Activated T-cell treated with anti-CD3 and anti-CD28 coated beads for 1 hour (primary cell): ENCODE data around the gene PLEKHA5.
"Not testable (repeated sequence)": the region's sequence is repeated elsewhere in the genome, so short reads cannot be mapped to it uniquely, and the experiment has no call there.

Source experiments
- DNase-seq: peaks from one replicate; pipeline ENCODE4 v3.0.0-alpha.2; 2020; ENCODE audit warnings: low read depth

PLEKHA5 gene

GRCh38 chr12:19167708-19168107 is 38.2 kb downstream of the PLEKHA5 start:
- DNase-seq, result no peak

GRCh38 chr12:19168644-19169043 is 39.1 kb downstream of the PLEKHA5 start:
- no peak for DNase-seq

GRCh38 chr12:19169222-19169621 is 39.7 kb downstream of the PLEKHA5 start:
- no peak for DNase-seq

GRCh38 chr12:19170286-19170685 is 40.8 kb downstream of the PLEKHA5 start:
- not testable (repeated sequence) for DNase-seq

GRCh38 chr12:19171731-19172130 is 42.2 kb downstream of the PLEKHA5 start:
- no peak for DNase-seq

- DNase-seq, result no peak
Measured at GRCh38 chr12:19177754-19178153, 48.2 kb downstream of the PLEKHA5 start.

GRCh38 chr12:19179986-19180385 is 50.5 kb downstream of the PLEKHA5 start:
- DNase-seq, result no peak

GRCh38 chr12:19181666-19182426 is 52.3 kb downstream of the PLEKHA5 start:
- no peak for DNase-seq

- DNase-seq, result no peak
Measured at GRCh38 chr12:19183121-19183838, 53.7 kb downstream of the PLEKHA5 start.

GRCh38 chr12:19185262-19185929 is 55.9 kb downstream of the PLEKHA5 start:
- no peak for DNase-seq

GRCh38 chr12:19186722-19187661 is 57.5 kb downstream of the PLEKHA5 start:
- no peak for DNase-seq

GRCh38 chr12:19189522-19189921 is 60.0 kb downstream of the PLEKHA5 start:
- no peak for DNase-seq

- DNase-seq, result no peak
Measured at GRCh38 chr12:19190292-19191031, 60.9 kb downstream of the PLEKHA5 start.

GRCh38 chr12:19191089-19191488 is 61.6 kb downstream of the PLEKHA5 start:
- no peak for DNase-seq

- no peak for DNase-seq
Measured at GRCh38 chr12:19191563-19191962, 62.0 kb downstream of the PLEKHA5 start.

GRCh38 chr12:19192710-19193109 is 63.2 kb downstream of the PLEKHA5 start:
- DNase-seq, result no peak

GRCh38 chr12:19194963-19195362 is 65.4 kb downstream of the PLEKHA5 start:
- no peak for DNase-seq

GRCh38 chr12:19196959-19197630 is 67.6 kb downstream of the PLEKHA5 start:
- no peak for DNase-seq

GRCh38 chr12:19198272-19198671 is 68.7 kb downstream of the PLEKHA5 start:
- DNase-seq, result no peak

GRCh38 chr12:19199332-19199731 is 69.8 kb downstream of the PLEKHA5 start:
- no peak for DNase-seq

- DNase-seq, result no peak
Measured at GRCh38 chr12:19200261-19200660, 70.7 kb downstream of the PLEKHA5 start.
